Activated CD4-positive, alpha-beta T cell treated with anti-CD3 and anti-CD28 coated beads, Interleukin-2, amount 50 U/mL, for 16 hours (primary cell): ENCODE measurements around the gene HOMER2.
"Not testable (repeated sequence)": the region's sequence is repeated elsewhere in the genome, so short reads cannot be mapped to it uniquely, and the experiment has no call there.

Experiments
- DNase-seq: peaks from one replicate; pipeline ENCODE4 v3.0.0-alpha.2; 2020

HOMER2 gene

GRCh38 chr15:82830427-82831173, 121.9 kb downstream of the HOMER2 start:
- DNase-seq, result peak; percentile 66

- DNase-seq, result no peak
These were observed 123.3 kb downstream of the HOMER2 start for GRCh38 chr15:82829234-82829633.

- peak; percentile 57 for DNase-seq
These were observed 124.4 kb downstream of the HOMER2 start for GRCh38 chr15:82828075-82828474.

GRCh38 chr15:82823049-82823448, 129.5 kb downstream of the HOMER2 start:
- DNase-seq, result no peak

- not testable (repeated sequence) for DNase-seq
These were observed 130.7 kb downstream of the HOMER2 start for GRCh38 chr15:82821851-82822250.

GRCh38 chr15:82821396-82821795, 131.1 kb downstream of the HOMER2 start:
- DNase-seq, result not testable (repeated sequence)

GRCh38 chr15:82820128-82820527, 132.4 kb downstream of the HOMER2 start:
- no peak for DNase-seq

GRCh38 chr15:82812994-82813393, 139.5 kb downstream of the HOMER2 start:
- no peak for DNase-seq

GRCh38 chr15:82810890-82811426, 141.6 kb downstream of the HOMER2 start:
- peak; percentile 81 for DNase-seq

GRCh38 chr15:82810061-82810889, 142.2 kb downstream of the HOMER2 start:
- DNase-seq, result peak; percentile 26

- DNase-seq, result peak; percentile 97
These were observed 143.0 kb downstream of the HOMER2 start, which contains the start of gene WHAMM for GRCh38 chr15:82809308-82810060. Gene WHAMM (plus strand): TSS chr15:82809628. CDS start chr15:82809727, 99 bp downstream.

GRCh38 chr15:82808634-82809041, 143.9 kb downstream of the HOMER2 start:
- DNase-seq, result no peak

GRCh38 chr15:82807920-82808633, 144.4 kb downstream of the HOMER2 start:
- DNase-seq, result no peak

- DNase-seq, result no peak
These were observed 146.5 kb downstream of the HOMER2 start, which contains the start of gene FSD2 for GRCh38 chr15:82805994-82806406. Gene FSD2 (minus strand): TSS chr15:82806069. CDS start chr15:82787390, 18,679 bp downstream.

- DNase-seq, result no peak
These were observed 148.0 kb downstream of the HOMER2 start for GRCh38 chr15:82804575-82804949.

- no peak for DNase-seq
These were observed 148.5 kb downstream of the HOMER2 start for GRCh38 chr15:82803793-82804574.

- DNase-seq, result no peak
These were observed 150.0 kb downstream of the HOMER2 start for GRCh38 chr15:82802497-82802896.

GRCh38 chr15:82799183-82799841, 153.2 kb downstream of the HOMER2 start:
- DNase-seq, result no peak
